GM12878 (cell line): Measurements from ENCODE around the gene DENND1A.

Experiments used
- ETV6 ChIP-seq, 2 experiments: fragments of 450-650 bp in 1 of 2; IDR thresholded peaks in 1 of 2; conservative IDR thresholded peaks in 1 of 2; 2 replicates each; pipeline ENCODE4 v1.6.1; 2014; ENCODE audit warnings: antibody characterized with exemption in 1 of 2, borderline replicate concordance in 1 of 2, low read depth in 1 of 2, mild to moderate bottlenecking in 1 of 2, moderate library complexity in 1 of 2
- HDAC6 ChIP-seq: fragments of 200-600 bp; sonication (generic); IDR thresholded peaks from one replicate; pipeline ENCODE4 v1.8.0; 2017; ENCODE audit warnings: antibody characterized with exemption; ENCODE audit not compliant: unreplicated experiment
- LARP7 ChIP-seq: fragments of 450-650 bp; IDR thresholded peaks from 2 replicates; pipeline ENCODE4 v1.6.1; 2017; ENCODE audit warnings: mild to moderate bottlenecking
- POLR2A ChIP-seq: IDR thresholded peaks from 2 replicates; pipeline ENCODE4 v1.6.1; 2011; ENCODE audit warnings: low read depth, mild to moderate bottlenecking, low read length
- RBBP5 ChIP-seq: fragments of 200-600 bp; sonication (generic); conservative IDR thresholded peaks from 2 replicates; pipeline ENCODE4 v1.6.1; 2016
- TARDBP ChIP-seq: IDR thresholded peaks from 2 replicates; pipeline ENCODE4 v1.6.1; 2016; ENCODE audit warnings: borderline replicate concordance
- TCF7 ChIP-seq: IDR thresholded peaks from 2 replicates; pipeline ENCODE4 v1.6.1; 2014; ENCODE audit warnings: antibody characterized with exemption, borderline replicate concordance
- YY1 ChIP-seq: IDR thresholded peaks from 2 replicates; pipeline ENCODE4 v1.6.1; 2011; ENCODE audit warnings: low read depth, mild to moderate bottlenecking, low read length
- TF ChIP-seq, protein P1 (sequence below), 3 experiments: IDR thresholded peaks in 2 of 3; conservative IDR thresholded peaks in 1 of 3; 2 replicates each; pipeline ENCODE4 v1.5.1; 2011; ENCODE audit warnings: low read depth in 3 of 3, low read length in 3 of 3, mild to moderate bottlenecking in 3 of 3, control low read depth in 2 of 3, moderate library complexity in 2 of 3, inconsistent platforms in 1 of 3, mixed read lengths in 1 of 3; ENCODE audit not compliant: control insufficient read depth in 2 of 3, insufficient read depth in 1 of 3; ENCODE audit errors: extremely low read depth in 1 of 3
- TF ChIP-seq, protein P2 (sequence below): IDR thresholded peaks from 2 replicates; pipeline ENCODE4 v1.6.1; 2011; ENCODE audit warnings: mild to moderate bottlenecking, low read depth, low read length, moderate library complexity; ENCODE audit not compliant: insufficient replicate concordance
- TF ChIP-seq, protein P3 (sequence below): fragments of 450-650 bp; IDR thresholded peaks from 2 replicates; pipeline ENCODE4 v1.6.1; 2016; ENCODE audit warnings: mild to moderate bottlenecking, moderate library complexity, borderline replicate concordance
- TF ChIP-seq, protein P4 (sequence below): IDR thresholded peaks from 2 replicates; pipeline ENCODE4 v1.6.1; 2011; ENCODE audit warnings: low read depth, low read length, improper control_type of control experiment, borderline replicate concordance
- TF ChIP-seq, protein P5 (sequence below): IDR thresholded peaks from 2 replicates; pipeline ENCODE4 v1.6.1; 2011; ENCODE audit warnings: low read depth, mild to moderate bottlenecking, low read length, moderate library complexity, borderline replicate concordance; ENCODE audit errors: extremely low read depth
- TF ChIP-seq, protein P6 (sequence below): IDR thresholded peaks from 2 replicates; pipeline ENCODE4 v1.6.1; 2012; ENCODE audit warnings: mild to moderate bottlenecking, low read depth, low read length

DNA sequence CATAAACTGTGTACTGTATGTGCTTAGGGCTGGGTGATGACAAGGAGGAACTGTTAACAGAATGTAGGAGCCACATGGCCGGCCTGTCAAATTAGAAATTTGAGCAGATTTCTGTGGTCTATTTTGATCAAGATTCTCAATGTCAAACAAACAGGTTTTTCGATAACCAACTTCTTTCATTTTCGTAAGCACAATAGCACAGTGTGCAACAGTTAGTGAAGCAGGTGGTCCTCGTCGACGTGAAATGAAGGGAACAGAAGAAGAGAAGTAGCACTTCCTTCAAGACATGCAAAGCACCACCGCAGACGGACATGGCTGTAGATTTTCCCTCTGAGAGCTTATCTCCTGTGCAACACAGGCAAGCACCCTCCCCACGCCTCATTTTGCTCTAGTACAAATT, 321.8 kb downstream of the DENND1A start:
- TF ChIP-seq, protein P1, sequence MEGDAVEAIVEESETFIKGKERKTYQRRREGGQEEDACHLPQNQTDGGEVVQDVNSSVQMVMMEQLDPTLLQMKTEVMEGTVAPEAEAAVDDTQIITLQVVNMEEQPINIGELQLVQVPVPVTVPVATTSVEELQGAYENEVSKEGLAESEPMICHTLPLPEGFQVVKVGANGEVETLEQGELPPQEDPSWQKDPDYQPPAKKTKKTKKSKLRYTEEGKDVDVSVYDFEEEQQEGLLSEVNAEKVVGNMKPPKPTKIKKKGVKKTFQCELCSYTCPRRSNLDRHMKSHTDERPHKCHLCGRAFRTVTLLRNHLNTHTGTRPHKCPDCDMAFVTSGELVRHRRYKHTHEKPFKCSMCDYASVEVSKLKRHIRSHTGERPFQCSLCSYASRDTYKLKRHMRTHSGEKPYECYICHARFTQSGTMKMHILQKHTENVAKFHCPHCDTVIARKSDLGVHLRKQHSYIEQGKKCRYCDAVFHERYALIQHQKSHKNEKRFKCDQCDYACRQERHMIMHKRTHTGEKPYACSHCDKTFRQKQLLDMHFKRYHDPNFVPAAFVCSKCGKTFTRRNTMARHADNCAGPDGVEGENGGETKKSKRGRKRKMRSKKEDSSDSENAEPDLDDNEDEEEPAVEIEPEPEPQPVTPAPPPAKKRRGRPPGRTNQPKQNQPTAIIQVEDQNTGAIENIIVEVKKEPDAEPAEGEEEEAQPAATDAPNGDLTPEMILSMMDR (IDR thresholded peaks at IDR 0.05 in 2 of 3, conservative IDR thresholded peaks at IDR 0.05 in 1 of 3; ENCODE audit: control insufficient read depth in 2 of 3, extremely low read depth in 1 of 3, insufficient read depth in 1 of 3, low read depth in 3 of 3, low read length in 3 of 3): no peak
- TF ChIP-seq HDAC6: no peak
- TF ChIP-seq TARDBP: no peak
- TF ChIP-seq, protein P2, sequence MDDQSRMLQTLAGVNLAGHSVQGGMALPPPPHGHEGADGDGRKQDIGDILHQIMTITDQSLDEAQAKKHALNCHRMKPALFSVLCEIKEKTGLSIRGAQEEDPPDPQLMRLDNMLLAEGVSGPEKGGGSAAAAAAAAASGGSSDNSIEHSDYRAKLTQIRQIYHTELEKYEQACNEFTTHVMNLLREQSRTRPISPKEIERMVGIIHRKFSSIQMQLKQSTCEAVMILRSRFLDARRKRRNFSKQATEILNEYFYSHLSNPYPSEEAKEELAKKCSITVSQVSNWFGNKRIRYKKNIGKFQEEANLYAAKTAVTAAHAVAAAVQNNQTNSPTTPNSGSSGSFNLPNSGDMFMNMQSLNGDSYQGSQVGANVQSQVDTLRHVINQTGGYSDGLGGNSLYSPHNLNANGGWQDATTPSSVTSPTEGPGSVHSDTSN: peak; percentile 60
- TF ChIP-seq YY1: peak; percentile 50; the same call in 1 of the 2 replicates
- TF ChIP-seq, protein P3, sequence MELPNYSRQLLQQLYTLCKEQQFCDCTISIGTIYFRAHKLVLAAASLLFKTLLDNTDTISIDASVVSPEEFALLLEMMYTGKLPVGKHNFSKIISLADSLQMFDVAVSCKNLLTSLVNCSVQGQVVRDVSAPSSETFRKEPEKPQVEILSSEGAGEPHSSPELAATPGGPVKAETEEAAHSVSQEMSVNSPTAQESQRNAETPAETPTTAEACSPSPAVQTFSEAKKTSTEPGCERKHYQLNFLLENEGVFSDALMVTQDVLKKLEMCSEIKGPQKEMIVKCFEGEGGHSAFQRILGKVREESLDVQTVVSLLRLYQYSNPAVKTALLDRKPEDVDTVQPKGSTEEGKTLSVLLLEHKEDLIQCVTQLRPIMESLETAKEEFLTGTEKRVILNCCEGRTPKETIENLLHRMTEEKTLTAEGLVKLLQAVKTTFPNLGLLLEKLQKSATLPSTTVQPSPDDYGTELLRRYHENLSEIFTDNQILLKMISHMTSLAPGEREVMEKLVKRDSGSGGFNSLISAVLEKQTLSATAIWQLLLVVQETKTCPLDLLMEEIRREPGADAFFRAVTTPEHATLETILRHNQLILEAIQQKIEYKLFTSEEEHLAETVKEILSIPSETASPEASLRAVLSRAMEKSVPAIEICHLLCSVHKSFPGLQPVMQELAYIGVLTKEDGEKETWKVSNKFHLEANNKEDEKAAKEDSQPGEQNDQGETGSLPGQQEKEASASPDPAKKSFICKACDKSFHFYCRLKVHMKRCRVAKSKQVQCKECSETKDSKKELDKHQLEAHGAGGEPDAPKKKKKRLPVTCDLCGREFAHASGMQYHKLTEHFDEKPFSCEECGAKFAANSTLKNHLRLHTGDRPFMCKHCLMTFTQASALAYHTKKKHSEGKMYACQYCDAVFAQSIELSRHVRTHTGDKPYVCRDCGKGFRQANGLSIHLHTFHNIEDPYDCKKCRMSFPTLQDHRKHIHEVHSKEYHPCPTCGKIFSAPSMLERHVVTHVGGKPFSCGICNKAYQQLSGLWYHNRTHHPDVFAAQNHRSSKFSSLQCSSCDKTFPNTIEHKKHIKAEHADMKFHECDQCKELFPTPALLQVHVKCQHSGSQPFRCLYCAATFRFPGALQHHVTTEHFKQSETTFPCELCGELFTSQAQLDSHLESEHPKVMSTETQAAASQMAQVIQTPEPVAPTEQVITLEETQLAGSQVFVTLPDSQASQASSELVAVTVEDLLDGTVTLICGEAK: no peak
- no peak for TF ChIP-seq LARP7
- no peak for TF ChIP-seq POLR2A
- TF ChIP-seq, protein P4, sequence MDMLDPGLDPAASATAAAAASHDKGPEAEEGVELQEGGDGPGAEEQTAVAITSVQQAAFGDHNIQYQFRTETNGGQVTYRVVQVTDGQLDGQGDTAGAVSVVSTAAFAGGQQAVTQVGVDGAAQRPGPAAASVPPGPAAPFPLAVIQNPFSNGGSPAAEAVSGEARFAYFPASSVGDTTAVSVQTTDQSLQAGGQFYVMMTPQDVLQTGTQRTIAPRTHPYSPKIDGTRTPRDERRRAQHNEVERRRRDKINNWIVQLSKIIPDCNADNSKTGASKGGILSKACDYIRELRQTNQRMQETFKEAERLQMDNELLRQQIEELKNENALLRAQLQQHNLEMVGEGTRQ: no peak; the same call in 1 of the 2 replicates
- TF ChIP-seq, protein P5, sequence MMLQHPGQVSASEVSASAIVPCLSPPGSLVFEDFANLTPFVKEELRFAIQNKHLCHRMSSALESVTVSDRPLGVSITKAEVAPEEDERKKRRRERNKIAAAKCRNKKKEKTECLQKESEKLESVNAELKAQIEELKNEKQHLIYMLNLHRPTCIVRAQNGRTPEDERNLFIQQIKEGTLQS: no peak
- TF ChIP-seq ETV6 (conservative IDR thresholded peaks at IDR 0.05 in 1 of 2, IDR thresholded peaks at IDR 0.05 in 1 of 2; ENCODE audit: borderline replicate concordance in 1 of 2, low read depth in 1 of 2): peak in 1 of 2 experiments; percentile 77; a peak in 2 of 4 replicates
- TF ChIP-seq, protein P6, sequence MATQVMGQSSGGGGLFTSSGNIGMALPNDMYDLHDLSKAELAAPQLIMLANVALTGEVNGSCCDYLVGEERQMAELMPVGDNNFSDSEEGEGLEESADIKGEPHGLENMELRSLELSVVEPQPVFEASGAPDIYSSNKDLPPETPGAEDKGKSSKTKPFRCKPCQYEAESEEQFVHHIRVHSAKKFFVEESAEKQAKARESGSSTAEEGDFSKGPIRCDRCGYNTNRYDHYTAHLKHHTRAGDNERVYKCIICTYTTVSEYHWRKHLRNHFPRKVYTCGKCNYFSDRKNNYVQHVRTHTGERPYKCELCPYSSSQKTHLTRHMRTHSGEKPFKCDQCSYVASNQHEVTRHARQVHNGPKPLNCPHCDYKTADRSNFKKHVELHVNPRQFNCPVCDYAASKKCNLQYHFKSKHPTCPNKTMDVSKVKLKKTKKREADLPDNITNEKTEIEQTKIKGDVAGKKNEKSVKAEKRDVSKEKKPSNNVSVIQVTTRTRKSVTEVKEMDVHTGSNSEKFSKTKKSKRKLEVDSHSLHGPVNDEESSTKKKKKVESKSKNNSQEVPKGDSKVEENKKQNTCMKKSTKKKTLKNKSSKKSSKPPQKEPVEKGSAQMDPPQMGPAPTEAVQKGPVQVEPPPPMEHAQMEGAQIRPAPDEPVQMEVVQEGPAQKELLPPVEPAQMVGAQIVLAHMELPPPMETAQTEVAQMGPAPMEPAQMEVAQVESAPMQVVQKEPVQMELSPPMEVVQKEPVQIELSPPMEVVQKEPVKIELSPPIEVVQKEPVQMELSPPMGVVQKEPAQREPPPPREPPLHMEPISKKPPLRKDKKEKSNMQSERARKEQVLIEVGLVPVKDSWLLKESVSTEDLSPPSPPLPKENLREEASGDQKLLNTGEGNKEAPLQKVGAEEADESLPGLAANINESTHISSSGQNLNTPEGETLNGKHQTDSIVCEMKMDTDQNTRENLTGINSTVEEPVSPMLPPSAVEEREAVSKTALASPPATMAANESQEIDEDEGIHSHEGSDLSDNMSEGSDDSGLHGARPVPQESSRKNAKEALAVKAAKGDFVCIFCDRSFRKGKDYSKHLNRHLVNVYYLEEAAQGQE: no peak
- TF ChIP-seq RBBP5: no peak
- TF ChIP-seq TCF7: no peak
